ENCODE results near the gene CEP128.

Gene CEP128

GRCh38 chr14:80605536-80605935 lies 336.0 kb downstream of the CEP128 start:
- no peak overlapping the region for H3K9ac ChIP-seq (ENCODE audit: low read depth, low read length)
- no peaks in the 10 kb centered on the region for H3K27me3 ChIP-seq (ENCODE audit: control insufficient read depth, insufficient read depth, low read length)
- H3K4me3 ChIP-seq (ENCODE audit: low read length), result no peak overlapping the region
- H3K4me2 ChIP-seq (ENCODE audit: low read length), result no peak overlapping the region
- H3K36me3 ChIP-seq (ENCODE audit: insufficient read depth, low read length), result no peaks in the 10 kb centered on the region
- H3K4me1 ChIP-seq (ENCODE audit: control insufficient read depth, insufficient read depth, low read length), result no peaks in the 10 kb centered on the region
- no peaks in the 10 kb centered on the region for H3K9me3 ChIP-seq (replicated peaks; ENCODE audit: low read length)

GRCh38 chr14:80602946-80603345 lies 338.6 kb downstream of the CEP128 start:
- Histone ChIP-seq H3K9me3 (replicated peaks; ENCODE audit: low read length) (no peaks in the 10 kb centered on the region), H3K9ac (ENCODE audit: low read depth, low read length) (no peak overlapping the region), H3K4me3 (ENCODE audit: low read length) (no peak overlapping the region), H3K27me3 (ENCODE audit: control insufficient read depth, insufficient read depth, low read length) (no peaks in the 10 kb centered on the region), H3K4me1 (ENCODE audit: control insufficient read depth, insufficient read depth, low read length) (no peaks in the 10 kb centered on the region), H3K36me3 (ENCODE audit: insufficient read depth, low read length) (no peaks in the 10 kb centered on the region), H3K4me2 (ENCODE audit: low read length) (no peak overlapping the region)

GRCh38 chr14:80587096-80587724 lies 354.3 kb downstream of the CEP128 start:
- H3K4me3 ChIP-seq (ENCODE audit: low read length), result no peak overlapping the region
- no peaks in the 10 kb centered on the region for H3K36me3 ChIP-seq (ENCODE audit: insufficient read depth, low read length)
- H3K9me3 ChIP-seq (replicated peaks; ENCODE audit: low read length), result no peaks in the 10 kb centered on the region
- no peaks in the 10 kb centered on the region for H3K27me3 ChIP-seq (ENCODE audit: control insufficient read depth, insufficient read depth, low read length)
- no peak overlapping the region for H3K9ac ChIP-seq (ENCODE audit: low read depth, low read length)
- H3K4me1 ChIP-seq (ENCODE audit: control insufficient read depth, insufficient read depth, low read length), result peaks cover 5% of the 10 kb centered on the region
- no peak overlapping the region for H3K4me2 ChIP-seq (ENCODE audit: low read length)

GRCh38 chr14:80586131-80586530 lies 355.4 kb downstream of the CEP128 start:
- no peak overlapping the region for H3K9ac ChIP-seq (ENCODE audit: low read depth, low read length)
- H3K9me3 ChIP-seq (replicated peaks; ENCODE audit: low read length), result no peaks in the 10 kb centered on the region
- no peak overlapping the region for H3K4me3 ChIP-seq (ENCODE audit: low read length)
- peaks cover 5% of the 10 kb centered on the region for H3K4me1 ChIP-seq (ENCODE audit: control insufficient read depth, insufficient read depth, low read length)
- no peaks in the 10 kb centered on the region for H3K27me3 ChIP-seq (ENCODE audit: control insufficient read depth, insufficient read depth, low read length)
- H3K4me2 ChIP-seq (ENCODE audit: low read length), result no peak overlapping the region
- no peaks in the 10 kb centered on the region for H3K36me3 ChIP-seq (ENCODE audit: insufficient read depth, low read length)

GRCh38 chr14:80585506-80585835 lies 356.1 kb downstream of the CEP128 start:
- H3K4me2 ChIP-seq (ENCODE audit: low read length), result no peak overlapping the region

GRCh38 chr14:80584744-80585505 lies 356.6 kb downstream of the CEP128 start:
- H3K4me2 ChIP-seq (ENCODE audit: low read length), result no peak overlapping the region
- no peaks in the 10 kb centered on the region for H3K27me3 ChIP-seq (ENCODE audit: control insufficient read depth, insufficient read depth, low read length)
- H3K9me3 ChIP-seq (replicated peaks; ENCODE audit: low read length), result no peaks in the 10 kb centered on the region
- no peak overlapping the region for H3K4me3 ChIP-seq (ENCODE audit: low read length)
- H3K4me1 ChIP-seq (ENCODE audit: control insufficient read depth, insufficient read depth, low read length), result peaks cover 5% of the 10 kb centered on the region
- no peak overlapping the region for H3K9ac ChIP-seq (ENCODE audit: low read depth, low read length)
- H3K36me3 ChIP-seq (ENCODE audit: insufficient read depth, low read length), result no peaks in the 10 kb centered on the region

More at GRCh38 chr14:80585506-80585835, 356.1 kb downstream of the CEP128 start:
- Histone ChIP-seq H3K36me3 (ENCODE audit: insufficient read depth, low read length) (no peaks in the 10 kb centered on the region), H3K9ac (ENCODE audit: low read depth, low read length) (no peak overlapping the region), H3K9me3 (replicated peaks; ENCODE audit: low read length) (no peaks in the 10 kb centered on the region), H3K4me1 (ENCODE audit: control insufficient read depth, insufficient read depth, low read length) (peaks cover 5% of the 10 kb centered on the region), H3K27me3 (ENCODE audit: control insufficient read depth, insufficient read depth, low read length) (no peaks in the 10 kb centered on the region), H3K4me3 (ENCODE audit: low read length) (no peak overlapping the region)

GRCh38 chr14:80577599-80577998 lies 363.9 kb downstream of the CEP128 start:
- H3K4me2 ChIP-seq (ENCODE audit: low read length), result no peak overlapping the region
- no peaks in the 10 kb centered on the region for H3K9me3 ChIP-seq (replicated peaks; ENCODE audit: low read length)
- no peak overlapping the region for H3K9ac ChIP-seq (ENCODE audit: low read depth, low read length)
- no peaks in the 10 kb centered on the region for H3K27me3 ChIP-seq (ENCODE audit: control insufficient read depth, insufficient read depth, low read length)
- H3K4me1 ChIP-seq (ENCODE audit: control insufficient read depth, insufficient read depth, low read length), result no peaks in the 10 kb centered on the region
- no peaks in the 10 kb centered on the region for H3K36me3 ChIP-seq (ENCODE audit: insufficient read depth, low read length)
- H3K4me3 ChIP-seq (ENCODE audit: low read length), result no peak overlapping the region

GRCh38 chr14:80576401-80576800 lies 365.1 kb downstream of the CEP128 start:
- no peak overlapping the region for H3K4me2 ChIP-seq (ENCODE audit: low read length)
- no peaks in the 10 kb centered on the region for H3K4me1 ChIP-seq (ENCODE audit: control insufficient read depth, insufficient read depth, low read length)
- H3K36me3 ChIP-seq (ENCODE audit: insufficient read depth, low read length), result no peaks in the 10 kb centered on the region
- H3K4me3 ChIP-seq (ENCODE audit: low read length), result no peak overlapping the region
- no peak overlapping the region for H3K9ac ChIP-seq (ENCODE audit: low read depth, low read length)
- H3K27me3 ChIP-seq (ENCODE audit: control insufficient read depth, insufficient read depth, low read length), result no peaks in the 10 kb centered on the region
- H3K9me3 ChIP-seq (replicated peaks; ENCODE audit: low read length), result no peaks in the 10 kb centered on the region

- Histone ChIP-seq H3K4me2 (ENCODE audit: low read length) (no peak overlapping the region), H3K4me1 (ENCODE audit: control insufficient read depth, insufficient read depth, low read length) (no peaks in the 10 kb centered on the region), H3K9me3 (replicated peaks; ENCODE audit: low read length) (no peaks in the 10 kb centered on the region), H3K9ac (ENCODE audit: low read depth, low read length) (no peak overlapping the region), H3K4me3 (ENCODE audit: low read length) (no peak overlapping the region), H3K27me3 (ENCODE audit: control insufficient read depth, insufficient read depth, low read length) (no peaks in the 10 kb centered on the region), H3K36me3 (ENCODE audit: insufficient read depth, low read length) (no peaks in the 10 kb centered on the region)
These were observed 365.8 kb downstream of the CEP128 start for GRCh38 chr14:80575763-80576162.

- Histone ChIP-seq H3K36me3 (ENCODE audit: insufficient read depth, low read length) (no peaks in the 10 kb centered on the region), H3K9ac (ENCODE audit: low read depth, low read length) (no peak overlapping the region), H3K4me1 (ENCODE audit: control insufficient read depth, insufficient read depth, low read length) (no peaks in the 10 kb centered on the region), H3K4me2 (ENCODE audit: low read length) (no peak overlapping the region), H3K9me3 (replicated peaks; ENCODE audit: low read length) (no peaks in the 10 kb centered on the region), H3K4me3 (ENCODE audit: low read length) (no peak overlapping the region), H3K27me3 (ENCODE audit: control insufficient read depth, insufficient read depth, low read length) (no peaks in the 10 kb centered on the region)
These were observed 368.9 kb downstream of the CEP128 start for GRCh38 chr14:80572666-80573065.

GRCh38 chr14:80570930-80571298 lies 370.6 kb downstream of the CEP128 start:
- Histone ChIP-seq H3K4me2 (ENCODE audit: low read length) (no peak overlapping the region), H3K27me3 (ENCODE audit: control insufficient read depth, insufficient read depth, low read length) (no peaks in the 10 kb centered on the region), H3K36me3 (ENCODE audit: insufficient read depth, low read length) (no peaks in the 10 kb centered on the region), H3K9me3 (replicated peaks; ENCODE audit: low read length) (no peaks in the 10 kb centered on the region), H3K4me1 (ENCODE audit: control insufficient read depth, insufficient read depth, low read length) (no peaks in the 10 kb centered on the region), H3K9ac (ENCODE audit: low read depth, low read length) (no peak overlapping the region), H3K4me3 (ENCODE audit: low read length) (no peak overlapping the region)

- Histone ChIP-seq H3K4me2 (ENCODE audit: low read length) (no peak overlapping the region), H3K4me1 (ENCODE audit: control insufficient read depth, insufficient read depth, low read length) (no peaks in the 10 kb centered on the region), H3K9me3 (replicated peaks; ENCODE audit: low read length) (no peaks in the 10 kb centered on the region), H3K36me3 (ENCODE audit: insufficient read depth, low read length) (no peaks in the 10 kb centered on the region), H3K9ac (ENCODE audit: low read depth, low read length) (no peak overlapping the region), H3K27me3 (ENCODE audit: control insufficient read depth, insufficient read depth, low read length) (no peaks in the 10 kb centered on the region), H3K4me3 (ENCODE audit: low read length) (no peak overlapping the region)
These were observed 373.5 kb downstream of the CEP128 start for GRCh38 chr14:80567905-80568536.

All from skeletal muscle satellite cell (primary cell).